GM12875 (cell line): Measurements from ENCODE around the gene DRD4.
A peak's percentile ranks its signal among the peaks of the same experiment; 100 is the strongest.

Source experiments
- H3K4me3 ChIP-seq: one replicate; pipeline ENCODE4 v1.5.1; 2011; ENCODE audit warnings: low read depth, low read length, control low read depth
- CTCF ChIP-seq: IDR thresholded peaks from 2 replicates; pipeline ENCODE4 v1.5.1; 2011; ENCODE audit warnings: low read depth, mild to moderate bottlenecking, control low read depth, inconsistent platforms, low read length, moderate library complexity, borderline replicate concordance; ENCODE audit not compliant: insufficient read depth

Gene DRD4

GRCh38 chr11:657691-658126, 20.6 kb downstream of the DRD4 start:
- no peak for TF ChIP-seq CTCF
- H3K4me3 ChIP-seq = no peak overlapping the region

GRCh38 chr11:659532-660085, 22.5 kb downstream of the DRD4 start:
- TF ChIP-seq CTCF = no peak
- H3K4me3 ChIP-seq = no peak overlapping the region

- H3K4me3 ChIP-seq = no peak overlapping the region
- TF ChIP-seq CTCF = no peak
Observed at GRCh38 chr11:660281-660680, 23.2 kb downstream of the DRD4 start.

- no peak for TF ChIP-seq CTCF
- H3K4me3 ChIP-seq = no peak overlapping the region
Observed at GRCh38 chr11:660681-661444, 23.8 kb downstream of the DRD4 start.

- TF ChIP-seq CTCF = peak; percentile 85
- H3K4me3 ChIP-seq = no peak overlapping the region
Observed at GRCh38 chr11:662689-663274, 25.7 kb downstream of the DRD4 start.

- no peak overlapping the region for H3K4me3 ChIP-seq
- no peak for TF ChIP-seq CTCF
Observed at GRCh38 chr11:665062-665703, 28.1 kb downstream of the DRD4 start.
